Measurements from ENCODE around the gene KRTAP2-1. TPM values are rescaled to one million over a fixed set of nuclear protein-coding genes. Genes with fewer than 3 reads are reported as not detected.
A peak's percentile ranks its signal among the peaks of the same experiment; 100 is the strongest.
"Not testable (repeated sequence)": the region's sequence is repeated elsewhere in the genome, so short reads cannot be mapped to it uniquely, and the experiment has no call there.

The KRTAP2-1 gene
- polyA plus RNA-seq (2013, experiment 1 of 2): not detected
- 0.07 TPM for polyA plus RNA-seq (2013, experiment 2 of 2)

- not testable (repeated sequence) for H3K23ac ChIP-seq (ENCODE audit: low read length); H3K27me3 ChIP-seq (ENCODE audit: insufficient read depth, low read length, poor library complexity); H3K4me2 ChIP-seq (ENCODE audit: low read length); H2BK5ac ChIP-seq (ENCODE audit: low read length); H3K79me1 ChIP-seq (ENCODE audit: low read length); H3K36me3 ChIP-seq (ENCODE audit: control insufficient read depth, insufficient read depth, low read length); H3K9ac ChIP-seq (ENCODE audit: low read length); H3K4ac ChIP-seq (ENCODE audit: low read depth, low read length); H4K5ac ChIP-seq (ENCODE audit: low read length); H3K4me3 ChIP-seq (ENCODE audit: low read length); H4K8ac ChIP-seq (ENCODE audit: low read depth, low read length); H2BK15ac ChIP-seq (replicated peaks; ENCODE audit: low read depth); H3K79me2 ChIP-seq (ENCODE audit: control insufficient read depth, insufficient read depth, low read length); H2AK5ac ChIP-seq (ENCODE audit: low read length); H3K27ac ChIP-seq (ENCODE audit: low read depth, low read length); DNase-seq; H2BK120ac ChIP-seq (ENCODE audit: low read depth, low read length); H3K4me1 ChIP-seq (ENCODE audit: control insufficient read depth, low read depth, low read length)
- peak within 1 kb of the TSS; percentile 34 for H3K56ac ChIP-seq (ENCODE audit: low read length)
- H3K18ac ChIP-seq (ENCODE audit: low read length): peak within 1 kb of the TSS; percentile 11
- no CpG with 5 or more reads among the region's 33 CpGs for WGBS (ENCODE audit: extremely low coverage, insufficient coverage, low lambda C conversion rate)
Measured at GRCh38 chr17:41046735-41047465, at the start of gene KRTAP2-1. TSS of gene KRTAP2-1 (minus strand) at chr17:41047316. CDS start at chr17:41047267, 49 bp downstream.

- Histone ChIP-seq H4K5ac (ENCODE audit: low read length) (no peak overlapping the region), H3K4me1 (ENCODE audit: control insufficient read depth, low read depth, low read length) (no peaks in the 10 kb centered on the region), H2AK5ac (ENCODE audit: low read length) (no peak overlapping the region), H3K4me3 (ENCODE audit: low read length) (no peak overlapping the region), H3K4ac (ENCODE audit: low read depth, low read length) (no peak overlapping the region), H4K8ac (ENCODE audit: low read depth, low read length) (no peak overlapping the region), H3K27ac (ENCODE audit: low read depth, low read length) (no peak overlapping the region), H3K79me2 (ENCODE audit: control insufficient read depth, insufficient read depth, low read length) (no peaks in the 10 kb centered on the region), H2BK15ac (replicated peaks; ENCODE audit: low read depth) (no peak overlapping the region), H3K27me3 (ENCODE audit: insufficient read depth, low read length, poor library complexity) (no peaks in the 10 kb centered on the region), H3K23ac (ENCODE audit: low read length) (no peak overlapping the region), H3K18ac (ENCODE audit: low read length) (no peak overlapping the region), H3K56ac (ENCODE audit: low read length) (no peak overlapping the region), H3K79me1 (ENCODE audit: low read length) (no peaks in the 10 kb centered on the region), H3K4me2 (ENCODE audit: low read length) (no peak overlapping the region), H3K36me3 (ENCODE audit: control insufficient read depth, insufficient read depth, low read length) (no peaks in the 10 kb centered on the region), H2BK120ac (ENCODE audit: low read depth, low read length) (no peak overlapping the region), H2BK5ac (ENCODE audit: low read length) (no peak overlapping the region), H3K9ac (ENCODE audit: low read length) (no peak overlapping the region)
- DNase-seq: no peak
- no CpG with 5 or more reads among the region's 7 CpGs for WGBS (ENCODE audit: extremely low coverage, insufficient coverage, low lambda C conversion rate)
Measured at GRCh38 chr17:41096055-41096454, 48.9 kb upstream of the KRTAP2-1 start.

GRCh38 chr17:41088760-41089352 is 41.7 kb upstream of the KRTAP2-1 start:
- not testable (repeated sequence) for H3K4me2 ChIP-seq (ENCODE audit: low read length); H3K9ac ChIP-seq (ENCODE audit: low read length); H3K79me1 ChIP-seq (ENCODE audit: low read length); H3K18ac ChIP-seq (ENCODE audit: low read length); DNase-seq; H2BK15ac ChIP-seq (replicated peaks; ENCODE audit: low read depth); H2AK5ac ChIP-seq (ENCODE audit: low read length); H3K56ac ChIP-seq (ENCODE audit: low read length); H3K79me2 ChIP-seq (ENCODE audit: control insufficient read depth, insufficient read depth, low read length); H3K23ac ChIP-seq (ENCODE audit: low read length); H3K36me3 ChIP-seq (ENCODE audit: control insufficient read depth, insufficient read depth, low read length); H2BK5ac ChIP-seq (ENCODE audit: low read length); H3K4me3 ChIP-seq (ENCODE audit: low read length); H3K4me1 ChIP-seq (ENCODE audit: control insufficient read depth, low read depth, low read length); H3K4ac ChIP-seq (ENCODE audit: low read depth, low read length); H3K27ac ChIP-seq (ENCODE audit: low read depth, low read length); H4K8ac ChIP-seq (ENCODE audit: low read depth, low read length); H2BK120ac ChIP-seq (ENCODE audit: low read depth, low read length); H4K5ac ChIP-seq (ENCODE audit: low read length); H3K27me3 ChIP-seq (ENCODE audit: insufficient read depth, low read length, poor library complexity)
- no CpG with 5 or more reads among the region's 4 CpGs for WGBS (ENCODE audit: extremely low coverage, insufficient coverage, low lambda C conversion rate)

- not testable (repeated sequence) for H3K4me1 ChIP-seq (ENCODE audit: control insufficient read depth, low read depth, low read length); H3K56ac ChIP-seq (ENCODE audit: low read length)
Measured at GRCh38 chr17:41084100-41084856, 37.2 kb upstream of the KRTAP2-1 start, which contains the start of gene KRTAP4-7. TSS of gene KRTAP4-7 (plus strand) at chr17:41084150. CDS start at chr17:41084207, 57 bp downstream.

GRCh38 chr17:41083427-41083826 is 36.3 kb upstream of the KRTAP2-1 start:
- H3K79me2 ChIP-seq (ENCODE audit: control insufficient read depth, insufficient read depth, low read length); H2BK120ac ChIP-seq (ENCODE audit: low read depth, low read length); H3K27ac ChIP-seq (ENCODE audit: low read depth, low read length); H2BK5ac ChIP-seq (ENCODE audit: low read length); H3K4me2 ChIP-seq (ENCODE audit: low read length); H3K23ac ChIP-seq (ENCODE audit: low read length); H3K18ac ChIP-seq (ENCODE audit: low read length); H2BK15ac ChIP-seq (replicated peaks; ENCODE audit: low read depth); H3K36me3 ChIP-seq (ENCODE audit: control insufficient read depth, insufficient read depth, low read length); H3K9ac ChIP-seq (ENCODE audit: low read length); H2AK5ac ChIP-seq (ENCODE audit: low read length); H3K4me1 ChIP-seq (ENCODE audit: control insufficient read depth, low read depth, low read length); H3K27me3 ChIP-seq (ENCODE audit: insufficient read depth, low read length, poor library complexity); H3K4me3 ChIP-seq (ENCODE audit: low read length); DNase-seq; H4K5ac ChIP-seq (ENCODE audit: low read length); H3K79me1 ChIP-seq (ENCODE audit: low read length); H3K56ac ChIP-seq (ENCODE audit: low read length); H3K4ac ChIP-seq (ENCODE audit: low read depth, low read length); H4K8ac ChIP-seq (ENCODE audit: low read depth, low read length): not testable (repeated sequence)
- WGBS (ENCODE audit: extremely low coverage, insufficient coverage, low lambda C conversion rate): no CpG with 5 or more reads among the region's 2 CpGs

More at GRCh38 chr17:41084100-41084856, 37.2 kb upstream of the KRTAP2-1 start, which contains the start of gene KRTAP4-7:
- H3K27ac ChIP-seq (ENCODE audit: low read depth, low read length); H3K4ac ChIP-seq (ENCODE audit: low read depth, low read length); DNase-seq; H2AK5ac ChIP-seq (ENCODE audit: low read length); H4K5ac ChIP-seq (ENCODE audit: low read length); H3K4me2 ChIP-seq (ENCODE audit: low read length); H3K36me3 ChIP-seq (ENCODE audit: control insufficient read depth, insufficient read depth, low read length); H3K4me3 ChIP-seq (ENCODE audit: low read length); H4K8ac ChIP-seq (ENCODE audit: low read depth, low read length); H2BK15ac ChIP-seq (replicated peaks; ENCODE audit: low read depth); H2BK5ac ChIP-seq (ENCODE audit: low read length); H3K18ac ChIP-seq (ENCODE audit: low read length); H2BK120ac ChIP-seq (ENCODE audit: low read depth, low read length); H3K79me1 ChIP-seq (ENCODE audit: low read length); H3K9ac ChIP-seq (ENCODE audit: low read length); H3K27me3 ChIP-seq (ENCODE audit: insufficient read depth, low read length, poor library complexity); H3K23ac ChIP-seq (ENCODE audit: low read length); H3K79me2 ChIP-seq (ENCODE audit: control insufficient read depth, insufficient read depth, low read length): not testable (repeated sequence)
- no CpG with 5 or more reads among the region's 14 CpGs for WGBS (ENCODE audit: extremely low coverage, insufficient coverage, low lambda C conversion rate)
